ENCODE data around the gene WNK4. TPM values are rescaled to one million over a fixed set of nuclear protein-coding genes. Genes with fewer than 3 reads are reported as not detected.
A peak's percentile ranks its signal among the peaks of the same experiment; 100 is the strongest.
"Not testable (repeated sequence)": the region's sequence is repeated elsewhere in the genome, so short reads cannot be mapped to it uniquely, and the experiment has no call there.

The WNK4 gene
- polyA plus RNA-seq, 1 experiment, result 2.9 TPM

- DNase-seq (ENCODE audit: low read depth), result no peak
- Histone ChIP-seq H3K4me3 (ENCODE audit: low read depth, low read length) (no peak overlapping the region), H3K36me3 (ENCODE audit: control insufficient read depth, insufficient read depth, low read length) (no peaks in the 10 kb centered on the region), H3K27me3 (ENCODE audit: control insufficient read depth, insufficient read depth, low read length) (peaks cover 3% of the 10 kb centered on the region)
- POLR2A ChIA-PET, result no interaction called here
- TF ChIP-seq CTCF (IDR thresholded peaks at IDR 0.05; ENCODE audit: insufficient read depth, low read depth, low read length), result no peak
- CTCF ChIA-PET, result interaction anchor here (0.5 to 1.0 kb wide), 3 partner anchors 47 to 390 kb away, joined by 3 read pairs; no protein-coding TSS in a partner anchor
Measured at GRCh38 chr17:42766124-42766523, 14.3 kb upstream of the WNK4 start.

GRCh38 chr17:42767512-42767911 lies 12.9 kb upstream of the WNK4 start:
- DNase-seq (ENCODE audit: low read depth), result no peak
- no peak overlapping the region for H3K4me3 ChIP-seq (ENCODE audit: low read depth, low read length)
- ChIA-PET CTCF (no interaction called here), POLR2A (no interaction called here)
- no peak for TF ChIP-seq CTCF (IDR thresholded peaks at IDR 0.05; ENCODE audit: insufficient read depth, low read depth, low read length)
- H3K27me3 ChIP-seq (ENCODE audit: control insufficient read depth, insufficient read depth, low read length), result no peaks in the 10 kb centered on the region
- H3K36me3 ChIP-seq (ENCODE audit: control insufficient read depth, insufficient read depth, low read length), result no peaks in the 10 kb centered on the region

GRCh38 chr17:42768006-42768405 lies 12.4 kb upstream of the WNK4 start:
- H3K36me3 ChIP-seq (ENCODE audit: control insufficient read depth, insufficient read depth, low read length); POLR2A ChIA-PET; CTCF ChIA-PET; H3K4me3 ChIP-seq (ENCODE audit: low read depth, low read length); H3K27me3 ChIP-seq (ENCODE audit: control insufficient read depth, insufficient read depth, low read length); DNase-seq (ENCODE audit: low read depth): not testable (repeated sequence)

GRCh38 chr17:42769964-42770363 lies 10.4 kb upstream of the WNK4 start:
- CTCF ChIA-PET, result interaction anchor here (0.7 to 1.1 kb wide), 3 partner anchors 10 to 192 kb away, joined by 3 read pairs; partner anchors contain the start of genes BECN1 and PSMC3IP
- H3K4me3 ChIP-seq (ENCODE audit: low read depth, low read length); POLR2A ChIA-PET; H3K27me3 ChIP-seq (ENCODE audit: control insufficient read depth, insufficient read depth, low read length); H3K36me3 ChIP-seq (ENCODE audit: control insufficient read depth, insufficient read depth, low read length); DNase-seq (ENCODE audit: low read depth): not testable (repeated sequence)

GRCh38 chr17:42772945-42773289 lies 7.5 kb upstream of the WNK4 start:
- TF ChIP-seq CTCF (IDR thresholded peaks at IDR 0.05; ENCODE audit: insufficient read depth, low read depth, low read length), result no peak
- no peak for DNase-seq (ENCODE audit: low read depth)
- POLR2A ChIA-PET, result no interaction called here
- H3K36me3 ChIP-seq (ENCODE audit: control insufficient read depth, insufficient read depth, low read length), result peaks cover under 1% of the 10 kb centered on the region; the same call in 1 of the 2 replicates
- H3K4me3 ChIP-seq (ENCODE audit: low read depth, low read length), result peak overlapping the region; percentile 81
- no peaks in the 10 kb centered on the region for H3K27me3 ChIP-seq (ENCODE audit: control insufficient read depth, insufficient read depth, low read length)
- CTCF ChIA-PET, result interaction anchor here (1.6 to 3.4 kb wide), 3 partner anchors 9 to 194 kb away, joined by 3 to 20 read pairs (median 16); partner anchors contain the start of gene RAMP2

- Histone ChIP-seq H3K36me3 (ENCODE audit: control insufficient read depth, insufficient read depth, low read length) (peaks cover 3% of the 10 kb centered on the region), H3K4me3 (ENCODE audit: low read depth, low read length) (peak within 1 kb of the TSS; percentile 81), H3K27me3 (ENCODE audit: control insufficient read depth, insufficient read depth, low read length) (no peaks in the 10 kb centered on the region)
- peak; percentile 34 for TF ChIP-seq CTCF (IDR thresholded peaks at IDR 0.05; ENCODE audit: insufficient read depth, low read depth, low read length)
- POLR2A ChIA-PET, result interaction anchor here (0.6 kb wide), 2 partner anchors 10 to 152 kb away, joined by 3 to 4 read pairs; no protein-coding TSS in a partner anchor
- CTCF ChIA-PET, result interaction anchor here (1.6 to 3.4 kb wide), 3 partner anchors 10 to 195 kb away, joined by 3 to 20 read pairs (median 16); partner anchors contain the start of gene RAMP2
- peak; percentile 31 for DNase-seq (ENCODE audit: low read depth)
Measured at GRCh38 chr17:42773290-42774035, 6.9 kb upstream of the WNK4 start, which contains the start of gene VPS25. Gene VPS25, plus strand, starts transcription at chr17:42773449. Its CDS starts 27 bp downstream, at chr17:42773476.

Data from BJ (cell line).